SU-DHL-6 (cell line): ENCODE data around the gene ZDHHC8.

Source experiments
- H2AFZ ChIP-seq: fragments of 200-600 bp; sonication (generic); 2 replicates; pipeline ENCODE4 v1.6.1; 2014; ENCODE audit warnings: low read depth, mild to moderate bottlenecking, moderate library complexity, mixed read lengths, antibody characterized with exemption, low read length; ENCODE audit not compliant: severe bottlenecking
- H3F3A ChIP-seq: fragments of 200-600 bp; shearing (Covaris generic); 2 replicates; pipeline ENCODE4 v1.6.0; 2016; ENCODE audit warnings: antibody characterized with exemption, mild to moderate bottlenecking; ENCODE audit not compliant: insufficient read depth
- H3K27ac ChIP-seq: fragments of 200-600 bp; sonication (generic); 2 replicates; pipeline ENCODE4 v1.5.1; 2016; ENCODE audit warnings: low read depth, mild to moderate bottlenecking, low read length, moderate library complexity, mixed read lengths
- H3K27me3 ChIP-seq: fragments of 200-600 bp; sonication (generic), shearing (Covaris generic); 2 replicates; pipeline ENCODE4 v1.6.0; 2014; ENCODE audit warnings: mild to moderate bottlenecking, low read length
- H3K36me3 ChIP-seq: fragments of 200-600 bp; sonication (generic); 2 replicates; pipeline ENCODE4 v1.6.1; 2014; ENCODE audit warnings: mild to moderate bottlenecking, low read length, mixed read lengths
- H3K4me2 ChIP-seq: fragments of 300-600, 200-600 bp; shearing (Covaris generic), sonication (generic); 2 replicates; pipeline ENCODE4 v1.6.0; 2014; ENCODE audit warnings: low read length, low read depth, mild to moderate bottlenecking; ENCODE audit not compliant: poor library complexity, severe bottlenecking
- H3K4me3 ChIP-seq: fragments of 200-600 bp; sonication (generic); 2 replicates; pipeline ENCODE4 v1.5.1; 2014; ENCODE audit warnings: antibody characterized with exemption, low read length, mild to moderate bottlenecking, mixed read lengths; ENCODE audit not compliant: insufficient read depth, poor library complexity, severe bottlenecking
- H3K79me2 ChIP-seq: fragments of 200-600 bp; sonication (generic); 2 replicates; pipeline ENCODE4 v1.6.1; 2014; ENCODE audit warnings: mild to moderate bottlenecking, low read length, moderate library complexity; ENCODE audit not compliant: insufficient read depth
- H3K9ac ChIP-seq: fragments of 200-600 bp; sonication (generic); 2 replicates; pipeline ENCODE4 v1.7.0; 2014; ENCODE audit warnings: mild to moderate bottlenecking, low read length
- H3K9me2 ChIP-seq: fragments of 200-600 bp; sonication (generic); replicated peaks from 2 replicates; pipeline ENCODE4 v1.6.1; 2014; ENCODE audit warnings: low read length; ENCODE audit not compliant: insufficient read depth
- H3K9me3 ChIP-seq: fragments of 200-600 bp; sonication (generic); 2 replicates; pipeline ENCODE4 v1.6.1; 2014; ENCODE audit warnings: low read length, mixed read lengths; ENCODE audit not compliant: insufficient read depth
- H4K20me1 ChIP-seq: fragments of 200-600 bp; sonication (generic); 2 replicates; pipeline ENCODE4 v1.6.1; 2014; ENCODE audit warnings: low read depth, mild to moderate bottlenecking, antibody characterized with exemption, low read length, moderate library complexity, mixed read lengths
- CTCF ChIP-seq: fragments of 200-600 bp; sonication (generic); IDR thresholded peaks from one replicate; pipeline ENCODE4 v1.5.1; 2017; ENCODE audit warnings: antibody characterized with exemption, mild to moderate bottlenecking, low read length, moderate library complexity; ENCODE audit not compliant: insufficient read depth, poor library complexity, severe bottlenecking
- EZH2phosphoT487 ChIP-seq: fragments of 200-600 bp; sonication (generic), shearing (Covaris generic); conservative IDR thresholded peaks from 2 replicates; pipeline ENCODE4 v1.6.1; 2018; ENCODE audit warnings: mild to moderate bottlenecking, antibody characterized with exemption, low read length, moderate library complexity, mixed read lengths

The ZDHHC8 gene

DNA sequence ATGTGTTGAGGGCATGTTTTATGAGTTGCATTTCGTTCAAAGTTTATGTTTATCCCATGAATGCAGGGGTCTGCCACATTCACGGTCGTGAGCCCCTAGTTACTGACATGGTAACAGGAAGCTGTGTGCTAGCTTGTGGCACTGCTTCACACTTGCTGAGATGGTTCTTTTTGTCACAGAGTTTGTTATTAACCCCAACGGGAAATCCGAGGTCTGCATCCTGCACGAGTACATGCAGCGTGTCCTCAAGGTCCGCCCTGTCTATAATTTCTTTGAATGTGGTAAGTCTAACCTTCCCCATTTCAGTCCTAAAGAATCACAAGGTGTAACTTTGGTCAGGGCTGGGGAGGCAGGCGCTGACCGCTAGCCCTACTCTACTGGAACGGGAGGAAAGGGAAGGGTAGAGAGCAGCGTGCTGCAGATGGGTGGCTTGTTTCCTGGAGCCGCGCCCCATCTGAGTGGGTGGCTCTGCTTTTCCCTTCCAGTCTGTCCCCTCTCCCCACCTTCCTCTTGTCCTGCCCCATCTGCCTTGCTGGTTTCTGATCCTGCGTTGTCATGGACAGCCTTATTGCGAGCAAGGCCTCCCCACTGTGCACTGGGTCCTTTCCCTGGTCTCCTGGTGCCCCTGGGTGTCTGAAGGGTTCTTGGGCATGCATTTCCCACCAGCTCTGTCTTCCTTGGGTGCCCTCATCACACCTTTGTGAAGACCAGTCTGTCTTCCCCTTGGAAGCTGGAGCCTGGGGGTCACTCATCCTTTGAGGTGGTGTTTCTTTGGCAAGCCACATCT lies 39.7 kb upstream of the ZDHHC8 start:
- H3K9me2 ChIP-seq, result no peaks in the 10 kb centered on the region
- H3K36me3 ChIP-seq, result peaks cover 2% of the 10 kb centered on the region; the same call in 1 of the 2 replicates
- H4K20me1 ChIP-seq, result no peaks in the 10 kb centered on the region
- no peak overlapping the region for H3K9ac ChIP-seq
- no peak for TF ChIP-seq CTCF
- no peak for TF ChIP-seq EZH2phosphoT487
- no peaks in the 10 kb centered on the region for H3K79me2 ChIP-seq
- H3K27ac ChIP-seq, result no peak overlapping the region
- no peak overlapping the region for H2AFZ ChIP-seq
- no peaks in the 10 kb centered on the region for H3F3A ChIP-seq
- no peaks in the 10 kb centered on the region for H3K9me3 ChIP-seq
- H3K4me3 ChIP-seq, result no peak overlapping the region
- no peaks in the 10 kb centered on the region for H3K27me3 ChIP-seq
- H3K4me2 ChIP-seq, result no peak overlapping the region

GRCh38 chr22:20092477-20092854 lies 39.1 kb upstream of the ZDHHC8 start:
- Histone ChIP-seq H3K9ac (no peak overlapping the region), H2AFZ (no peak overlapping the region), H3K4me2 (no peak overlapping the region), H3K9me2 (no peaks in the 10 kb centered on the region), H3K27ac (no peak overlapping the region), H3K4me3 (no peak overlapping the region), H3K27me3 (no peaks in the 10 kb centered on the region), H3K9me3 (no peaks in the 10 kb centered on the region), H3F3A (no peaks in the 10 kb centered on the region), H3K79me2 (no peaks in the 10 kb centered on the region), H3K36me3 (peaks cover 2% of the 10 kb centered on the region; the same call in 1 of the 2 replicates), H4K20me1 (no peaks in the 10 kb centered on the region)
- TF ChIP-seq EZH2phosphoT487, result no peak
- no peak for TF ChIP-seq CTCF

- H3K9me2 ChIP-seq, result no peaks in the 10 kb centered on the region
- H2AFZ ChIP-seq, result no peak overlapping the region
- no peak overlapping the region for H3K27ac ChIP-seq
- H3K79me2 ChIP-seq, result no peaks in the 10 kb centered on the region
- no peaks in the 10 kb centered on the region for H3K9me3 ChIP-seq
- H3K4me2 ChIP-seq, result no peak overlapping the region
- no peaks in the 10 kb centered on the region for H3K27me3 ChIP-seq
- no peak overlapping the region for H3K4me3 ChIP-seq
- no peaks in the 10 kb centered on the region for H4K20me1 ChIP-seq
- no peaks in the 10 kb centered on the region for H3F3A ChIP-seq
- peaks cover 2% of the 10 kb centered on the region; the same call in 1 of the 2 replicates for H3K36me3 ChIP-seq
- no peak for TF ChIP-seq EZH2phosphoT487
- TF ChIP-seq CTCF, result no peak
- H3K9ac ChIP-seq, result no peak overlapping the region
Measured at GRCh38 chr22:20093418-20094196, 38.0 kb upstream of the ZDHHC8 start.
